Activated naive CD8-positive, alpha-beta T cell treated with anti-CD3 and anti-CD28 coated beads, Interleukin-2, amount 10 ng/mL, durations not matched to agents 7 days and 5 days (primary cell): ENCODE results near the gene GOLGA6L9. TPM values are rescaled to one million over a fixed set of nuclear protein-coding genes. Genes with fewer than 3 reads are reported as not detected.
A peak's percentile ranks its signal among the peaks of the same experiment; 100 is the strongest.
"Not testable (repeated sequence)": the region's sequence is repeated elsewhere in the genome, so short reads cannot be mapped to it uniquely, and the experiment has no call there.

Experiments
- ATAC-seq: fragments of 150-1000 bp; cut with Tn5 transposase; one replicate; pipeline ENCODE4 v1.10.0; 2021; ENCODE audit warnings: low read depth, moderate library complexity
- POLR2A ChIA-PET: fragments of 350-600 bp; sonication (Branson Sonifier 250); formaldehyde crosslinking; loops from one replicate; lab custom pipeline; 2021; ENCODE audit warnings: antibody characterized with exemption; lab: Charles Lee
- DNase-seq: peaks from one replicate; pipeline ENCODE4 v3.0.0; 2021
- H3K27ac Mint-ChIP-seq: one replicate; pipeline ENCODE4 v1.8.0; 2022; ENCODE audit warnings: mild to moderate bottlenecking, mixed read lengths
- H3K27me3 Mint-ChIP-seq: one replicate; pipeline ENCODE4 v1.8.0; 2022; ENCODE audit warnings: mild to moderate bottlenecking, moderate library complexity, mixed read lengths
- H3K36me3 Mint-ChIP-seq: one replicate; pipeline ENCODE4 v1.8.0; 2021; ENCODE audit warnings: mild to moderate bottlenecking, mixed read lengths
- H3K4me1 Mint-ChIP-seq: one replicate; pipeline ENCODE4 v1.8.0; 2021; ENCODE audit warnings: mixed read lengths
- H3K4me3 Mint-ChIP-seq: one replicate; pipeline ENCODE4 v1.8.0; 2022; ENCODE audit warnings: mild to moderate bottlenecking, moderate library complexity, mixed read lengths
- H3K9me3 Mint-ChIP-seq: one replicate; pipeline ENCODE4 v1.8.0; 2021; ENCODE audit warnings: mixed read lengths
- total RNA-seq, 2 experiments: library from RNA; stranded (reverse); gene quantifications; one replicate each; pipeline ENCODE4 v1.2.3, GENCODE V29; 2021

GOLGA6L9 gene
- total RNA-seq, 2 experiments from 2014 or later = 4.6 to 4.7 TPM

DNA sequence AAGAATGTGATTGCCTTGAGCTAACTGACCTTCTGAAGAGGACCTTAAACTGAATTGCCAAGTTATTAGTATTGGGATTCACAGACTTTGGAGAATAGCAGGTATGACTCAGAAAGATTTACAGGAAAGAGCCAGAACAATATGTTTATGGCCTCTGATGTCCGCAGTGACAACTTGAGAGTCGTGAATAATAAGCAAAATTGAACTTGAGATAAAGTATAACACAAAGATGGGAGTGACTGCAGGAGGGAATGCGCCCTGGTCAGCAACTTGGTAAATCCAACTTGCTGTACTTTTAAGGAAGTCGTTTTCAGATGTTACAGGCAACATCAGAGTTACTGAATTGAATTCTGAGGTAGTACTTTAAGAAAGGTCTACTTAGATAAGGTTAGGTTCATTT is 19.3 kb upstream of the GOLGA6L9 start:
- DNase-seq, ATAC-seq, H3K4me3 Mint-ChIP-seq, POLR2A ChIA-PET, H3K27ac Mint-ChIP-seq, H3K9me3 Mint-ChIP-seq, H3K4me1 Mint-ChIP-seq, H3K36me3 Mint-ChIP-seq, H3K27me3 Mint-ChIP-seq: not testable (repeated sequence)

DNA sequence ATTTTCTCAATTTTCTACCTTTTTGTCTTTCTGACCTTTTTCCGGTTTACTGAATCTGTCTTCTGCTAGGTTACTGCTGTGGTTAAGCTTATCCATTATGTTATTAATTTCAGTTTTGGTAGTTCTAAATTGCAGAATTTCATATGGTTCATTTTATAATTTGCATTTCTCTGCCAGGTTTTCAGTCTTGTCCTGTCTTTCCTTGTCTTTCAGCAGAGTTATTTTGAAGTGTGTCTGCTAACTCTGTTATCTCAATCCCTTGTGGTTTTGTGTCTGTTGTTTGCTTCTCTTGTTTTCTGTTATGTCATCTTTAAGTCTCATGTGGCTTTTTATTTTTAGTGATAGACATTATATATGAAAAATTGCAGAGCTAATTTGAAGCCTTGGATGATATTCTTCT is 18.0 kb upstream of the GOLGA6L9 start:
- not testable (repeated sequence) for H3K27ac Mint-ChIP-seq

DNA sequence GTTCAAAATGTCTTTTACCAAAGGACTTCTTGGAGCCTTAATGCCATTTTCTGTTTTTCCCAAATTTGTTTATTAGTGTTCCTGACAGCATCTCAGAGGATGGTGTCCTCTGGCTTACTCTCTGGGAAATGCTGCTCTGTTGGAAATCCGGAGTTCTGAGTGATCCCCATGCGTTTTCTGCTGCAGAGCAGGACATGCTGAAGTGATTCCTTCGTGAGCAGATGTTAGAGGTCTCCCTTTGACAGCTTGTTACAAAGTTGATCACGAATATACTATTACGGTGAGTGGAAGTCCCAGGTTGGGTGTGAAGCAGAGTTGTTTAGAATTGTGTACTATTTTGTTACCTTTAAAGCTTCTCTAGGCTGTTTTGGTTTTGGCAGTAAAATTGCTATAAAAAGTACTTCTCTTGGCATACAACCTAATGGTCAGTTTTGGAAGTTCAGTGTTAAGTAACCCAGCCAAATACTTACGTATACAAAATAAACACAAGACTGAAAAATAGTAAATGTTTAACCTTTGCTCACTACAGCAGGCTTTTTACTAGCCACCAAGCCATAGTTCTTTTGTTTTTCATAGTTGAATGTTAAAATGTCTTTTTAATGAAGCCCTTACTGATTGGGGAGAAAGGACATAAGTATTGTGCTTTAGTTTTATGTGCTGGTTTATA is 15.0 kb upstream of the GOLGA6L9 start:
- H3K4me1 Mint-ChIP-seq, H3K36me3 Mint-ChIP-seq, H3K27ac Mint-ChIP-seq, ATAC-seq, DNase-seq, H3K9me3 Mint-ChIP-seq, POLR2A ChIA-PET, H3K27me3 Mint-ChIP-seq, H3K4me3 Mint-ChIP-seq: not testable (repeated sequence)

More for the DNA sequence above, 18.0 kb upstream of the GOLGA6L9 start:
- H3K36me3 Mint-ChIP-seq, H3K27me3 Mint-ChIP-seq, POLR2A ChIA-PET, DNase-seq, H3K4me1 Mint-ChIP-seq, ATAC-seq, H3K9me3 Mint-ChIP-seq, H3K4me3 Mint-ChIP-seq: not testable (repeated sequence)

DNA sequence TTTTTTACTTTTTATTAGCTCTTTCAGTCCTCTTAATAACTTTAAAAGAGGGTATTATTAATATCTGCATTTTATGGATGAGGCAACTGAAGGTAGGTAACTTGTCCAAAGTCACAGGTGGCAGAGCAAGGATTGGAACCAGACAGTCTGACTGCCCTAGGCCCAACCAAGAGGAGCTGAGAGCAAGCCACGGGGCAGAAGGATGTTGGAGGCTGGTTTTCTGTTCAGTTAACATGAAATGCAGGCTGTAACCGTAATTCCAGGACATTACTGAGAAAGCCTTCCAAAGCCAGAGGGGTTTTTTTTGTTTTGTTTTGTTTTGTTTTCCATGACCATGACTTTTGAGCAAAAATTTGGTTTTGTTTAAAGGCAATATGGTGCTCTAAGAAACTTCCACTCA is 9.1 kb upstream of the GOLGA6L9 start:
- H3K36me3 Mint-ChIP-seq, H3K9me3 Mint-ChIP-seq, DNase-seq, ATAC-seq, POLR2A ChIA-PET, H3K4me3 Mint-ChIP-seq, H3K27me3 Mint-ChIP-seq, H3K4me1 Mint-ChIP-seq: not testable (repeated sequence)
- peak overlapping the region; percentile 45 for H3K27ac Mint-ChIP-seq

DNA sequence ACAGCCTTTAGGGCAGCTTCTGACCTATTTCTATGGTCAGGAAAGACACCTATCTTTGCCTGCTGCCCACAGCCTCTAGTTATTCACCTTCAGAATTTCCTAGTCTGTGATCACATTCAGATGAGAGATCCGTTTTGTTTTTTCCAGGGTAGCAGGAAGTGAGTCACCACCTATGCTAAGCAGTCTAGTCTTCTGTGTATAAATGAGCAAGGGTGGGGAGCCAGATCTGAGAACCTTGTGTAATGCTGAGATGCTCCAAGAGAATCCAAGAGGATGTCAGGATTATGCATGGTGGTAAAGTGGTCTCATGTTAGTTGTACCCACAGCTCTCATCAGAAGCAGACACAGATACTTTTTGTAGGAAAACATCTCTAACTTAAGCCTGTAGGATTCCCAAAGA is 8.7 kb upstream of the GOLGA6L9 start:
- DNase-seq, H3K27me3 Mint-ChIP-seq, H3K4me1 Mint-ChIP-seq, POLR2A ChIA-PET, H3K9me3 Mint-ChIP-seq, H3K27ac Mint-ChIP-seq, H3K4me3 Mint-ChIP-seq, H3K36me3 Mint-ChIP-seq: not testable (repeated sequence)
- ATAC-seq = peak; percentile 79

DNA sequence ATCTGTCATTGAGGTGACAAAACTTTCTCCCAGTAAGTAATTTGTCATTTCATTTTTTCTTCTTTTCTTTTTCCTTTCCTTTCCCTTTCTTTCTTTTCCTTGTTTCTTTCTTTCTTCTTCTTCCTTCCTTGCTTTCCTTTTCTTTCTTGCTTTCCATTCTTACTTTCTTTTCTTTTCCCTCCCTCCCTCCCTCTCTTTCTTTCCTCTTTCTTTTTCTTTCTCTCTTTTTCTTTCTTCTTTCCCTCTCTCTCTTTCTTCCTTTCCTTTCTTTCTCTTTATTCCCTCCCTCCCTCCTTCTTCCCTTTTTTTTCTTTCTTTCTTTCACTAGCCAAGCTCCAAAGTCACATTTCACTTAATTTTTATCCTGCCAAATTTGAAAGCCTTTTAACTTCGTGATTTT is 2.5 kb upstream of the GOLGA6L9 start:
- H3K4me1 Mint-ChIP-seq, H3K9me3 Mint-ChIP-seq, H3K4me3 Mint-ChIP-seq, ATAC-seq, H3K27ac Mint-ChIP-seq, POLR2A ChIA-PET, DNase-seq, H3K36me3 Mint-ChIP-seq, H3K27me3 Mint-ChIP-seq: not testable (repeated sequence)

DNA sequence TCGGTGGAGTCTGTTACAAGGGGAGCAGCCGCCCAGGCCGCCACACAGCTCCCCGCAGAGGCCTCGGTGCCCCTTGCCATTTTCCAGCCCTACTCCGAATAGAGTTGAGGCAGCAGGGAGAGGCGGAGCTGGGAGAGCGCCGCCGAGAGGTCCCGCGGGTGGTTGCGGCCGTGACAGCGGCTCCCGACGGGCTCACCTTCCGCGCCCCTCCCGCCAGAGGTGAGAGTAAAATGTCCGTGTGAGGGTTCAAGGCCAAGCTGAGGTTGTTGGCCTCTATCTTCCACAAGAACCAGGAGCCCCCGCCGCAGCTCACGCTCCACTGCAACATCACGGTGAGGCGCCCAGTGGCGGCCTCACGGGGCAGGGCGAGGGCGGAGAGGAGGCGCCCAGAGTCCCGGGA is 15.8 kb downstream of the GOLGA6L9 start:
- ATAC-seq, H3K27ac Mint-ChIP-seq, POLR2A ChIA-PET, H3K36me3 Mint-ChIP-seq, H3K9me3 Mint-ChIP-seq, H3K4me3 Mint-ChIP-seq, H3K27me3 Mint-ChIP-seq, H3K4me1 Mint-ChIP-seq: not testable (repeated sequence)
- DNase-seq = peak; percentile 56

DNA sequence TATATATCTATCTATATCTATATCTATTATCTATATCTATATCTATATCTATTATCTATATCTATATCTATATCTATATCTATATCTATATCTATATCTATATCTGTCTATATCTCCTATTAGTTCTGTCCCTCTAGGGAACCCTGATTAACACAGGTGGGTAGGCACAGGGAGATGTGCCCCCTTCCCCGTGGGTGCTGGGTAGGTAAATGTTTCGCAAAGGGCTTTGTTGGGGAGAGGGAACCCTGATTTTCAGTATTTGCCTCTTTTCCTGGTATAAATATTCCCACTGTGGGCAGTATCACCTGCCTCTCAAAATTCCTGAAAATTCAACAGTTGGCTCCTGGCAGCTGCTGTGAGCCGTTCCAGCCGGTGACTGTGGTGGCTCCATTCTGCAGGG is 27.7 kb downstream of the GOLGA6L9 start:
- POLR2A ChIA-PET, H3K4me1 Mint-ChIP-seq, H3K27ac Mint-ChIP-seq, ATAC-seq, H3K9me3 Mint-ChIP-seq, DNase-seq, H3K36me3 Mint-ChIP-seq, H3K4me3 Mint-ChIP-seq, H3K27me3 Mint-ChIP-seq: not testable (repeated sequence)

DNA sequence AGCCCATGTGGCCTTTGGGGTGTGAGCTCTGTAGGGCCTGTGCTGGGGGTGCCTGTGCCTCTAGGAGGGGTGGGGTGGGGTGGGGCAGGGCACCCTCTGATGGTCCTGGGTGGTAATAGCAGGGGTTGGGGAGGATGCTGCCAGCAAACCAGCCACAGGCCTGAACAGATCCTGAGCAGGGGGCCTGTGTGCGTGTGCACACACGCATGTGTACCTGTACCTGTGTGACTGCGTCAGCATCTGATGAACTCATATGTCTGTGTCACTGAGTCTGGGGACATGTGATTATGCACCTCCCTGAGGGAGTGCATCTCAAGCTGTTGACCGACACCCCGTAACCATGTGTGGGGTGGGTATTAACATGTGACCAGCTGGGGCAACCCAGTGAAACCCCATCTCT is 36.0 kb downstream of the GOLGA6L9 start:
- H3K27me3 Mint-ChIP-seq, H3K27ac Mint-ChIP-seq, ATAC-seq, H3K4me1 Mint-ChIP-seq, DNase-seq, POLR2A ChIA-PET, H3K9me3 Mint-ChIP-seq, H3K4me3 Mint-ChIP-seq, H3K36me3 Mint-ChIP-seq: not testable (repeated sequence)

DNA sequence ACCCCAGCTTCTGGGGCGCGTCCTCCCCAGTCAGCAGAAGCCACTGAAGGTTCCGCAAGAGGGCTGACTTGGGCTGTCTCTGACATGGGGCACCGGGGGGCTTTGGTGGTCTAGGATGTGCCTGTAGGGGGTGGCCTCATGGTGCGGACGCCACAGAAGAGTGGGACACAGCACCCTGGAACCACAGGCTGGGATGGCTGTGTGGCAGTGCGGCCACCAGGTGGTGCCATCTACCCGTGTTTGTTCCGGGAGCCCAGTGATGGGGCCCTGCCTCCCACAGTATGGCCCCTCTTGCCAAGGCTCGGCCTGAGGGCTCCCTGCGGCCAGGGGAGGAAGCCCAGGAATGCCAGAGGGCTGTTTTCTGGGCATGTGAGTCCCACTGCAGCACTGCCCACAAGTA is 38.6 kb downstream of the GOLGA6L9 start:
- H3K4me3 Mint-ChIP-seq, H3K4me1 Mint-ChIP-seq, H3K9me3 Mint-ChIP-seq, H3K27me3 Mint-ChIP-seq, H3K27ac Mint-ChIP-seq, DNase-seq, POLR2A ChIA-PET, H3K36me3 Mint-ChIP-seq: not testable (repeated sequence)
- peak; percentile 93 for ATAC-seq

DNA sequence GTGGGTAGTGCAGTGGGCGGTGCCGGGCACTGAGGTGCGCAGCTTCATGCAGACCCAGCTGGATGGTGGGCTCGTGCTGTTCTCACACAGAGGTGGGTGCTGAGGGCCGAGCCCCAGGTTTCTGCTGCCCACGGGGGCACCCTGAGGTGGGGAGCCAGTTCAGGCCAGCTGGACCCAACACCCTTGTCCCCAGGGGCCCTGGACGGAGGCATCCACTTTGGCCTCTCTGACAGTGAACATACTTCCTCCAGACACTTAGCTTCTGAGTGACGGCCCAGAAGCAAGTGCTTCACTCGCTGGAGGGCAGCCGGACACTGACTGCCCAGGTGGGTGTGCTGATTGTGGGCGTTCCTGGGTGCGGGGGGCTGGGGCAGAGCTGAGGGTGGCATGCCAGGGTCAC is 39.8 kb downstream of the GOLGA6L9 start:
- H3K9me3 Mint-ChIP-seq, H3K27me3 Mint-ChIP-seq, H3K4me1 Mint-ChIP-seq, H3K27ac Mint-ChIP-seq, ATAC-seq, H3K4me3 Mint-ChIP-seq, POLR2A ChIA-PET, H3K36me3 Mint-ChIP-seq, DNase-seq: not testable (repeated sequence)

DNA sequence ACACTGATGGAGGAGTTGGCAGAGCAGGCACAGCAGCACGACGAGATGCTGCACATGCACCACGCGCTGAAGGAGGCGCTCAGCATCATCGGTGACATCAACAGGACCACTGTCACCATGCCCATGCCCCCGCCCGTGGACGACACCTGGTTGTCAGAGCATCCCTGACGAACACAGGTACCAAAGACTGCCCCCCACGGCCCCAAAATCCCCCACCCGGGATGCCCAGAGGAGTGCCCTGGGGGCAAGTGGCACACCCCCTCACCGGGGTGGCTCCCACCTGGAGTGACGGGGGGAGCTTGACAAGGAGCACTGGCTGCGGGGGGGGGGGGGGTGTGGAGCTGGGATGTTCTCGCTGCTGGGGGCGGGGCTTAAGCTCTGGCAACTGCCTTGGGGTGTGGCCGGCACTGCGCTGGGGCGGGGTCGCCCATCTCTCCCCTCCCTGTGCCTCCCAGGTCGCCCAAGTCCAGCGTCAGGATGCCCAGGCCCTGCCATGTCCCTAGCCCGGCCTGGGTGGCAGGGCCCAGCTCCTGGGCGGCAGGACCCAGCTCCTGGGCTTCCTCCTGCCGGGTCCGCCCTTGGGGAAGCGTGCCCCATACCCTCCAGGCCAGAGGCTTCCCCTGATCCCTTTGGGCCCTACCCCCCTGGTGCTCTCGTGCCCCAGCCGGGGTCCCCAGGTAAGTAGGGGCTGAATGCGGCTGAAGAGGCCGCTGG is 42.8 kb downstream of the GOLGA6L9 start:
- H3K4me1 Mint-ChIP-seq, H3K36me3 Mint-ChIP-seq, DNase-seq, ATAC-seq, POLR2A ChIA-PET, H3K27ac Mint-ChIP-seq, H3K9me3 Mint-ChIP-seq, H3K27me3 Mint-ChIP-seq, H3K4me3 Mint-ChIP-seq: not testable (repeated sequence)

DNA sequence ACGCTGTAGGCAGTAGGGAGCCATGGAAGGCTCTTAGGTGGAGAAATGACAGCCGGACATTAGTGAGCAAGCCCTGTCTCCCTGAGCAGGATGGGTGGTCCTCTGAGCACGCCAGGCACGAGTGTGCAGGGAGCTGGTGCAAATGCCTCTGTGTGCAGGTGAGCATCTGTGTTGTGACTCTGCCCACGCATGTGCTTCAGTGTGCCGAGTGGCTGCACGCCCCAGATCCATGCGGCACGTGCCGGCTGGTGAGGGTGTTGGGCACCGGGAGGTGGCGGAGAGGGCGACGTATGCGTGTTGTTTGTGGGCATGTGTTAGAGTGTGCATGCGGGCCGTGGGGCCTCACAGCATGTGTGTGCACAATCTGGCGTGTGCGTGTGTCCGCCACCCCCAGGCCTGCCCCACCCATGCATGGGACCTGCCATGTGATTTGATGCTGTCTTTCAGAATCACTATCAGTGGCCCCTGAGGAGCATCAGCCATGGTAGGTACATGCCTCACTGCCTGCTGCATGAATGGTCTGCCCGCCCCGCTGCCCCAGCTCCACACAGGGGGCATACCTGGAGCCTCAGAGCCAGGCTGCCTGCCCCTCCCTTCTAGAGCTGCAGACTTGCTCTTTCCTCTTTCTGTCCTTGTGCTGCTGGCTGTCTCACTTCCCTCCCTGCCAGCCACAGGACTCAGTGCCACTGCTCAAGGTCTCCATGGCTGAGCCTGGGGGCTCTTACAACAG is 45.1 kb downstream of the GOLGA6L9 start:
- H3K4me3 Mint-ChIP-seq, DNase-seq, H3K36me3 Mint-ChIP-seq, H3K27ac Mint-ChIP-seq, ATAC-seq, H3K4me1 Mint-ChIP-seq, H3K27me3 Mint-ChIP-seq, POLR2A ChIA-PET, H3K9me3 Mint-ChIP-seq: not testable (repeated sequence)
